PC-9 (cell line): ENCODE data around the gene SNAPC2. TPM values are rescaled to one million over a fixed set of nuclear protein-coding genes. Genes with fewer than 3 reads are reported as not detected.
A peak's percentile ranks its signal among the peaks of the same experiment; 100 is the strongest.

Experiments used
- BruUV-seq: library from RNA; stranded (reverse); fragments of 400-500 nt; replicated peaks from 2 replicates; lab custom pipeline; 2021; lab: Mats Ljungman, UMichigan
- CTCF ChIA-PET: fragments of 300-600 bp; sonication (Branson Sonifier 250); formaldehyde crosslinking; loops from one replicate; lab custom pipeline; 2022; ENCODE audit warnings: antibody characterized with exemption; lab: Charles Lee
- POLR2A ChIA-PET: fragments of 300-600 bp; sonication (Branson Sonifier 250); formaldehyde crosslinking; loops from one replicate; lab custom pipeline; 2022; ENCODE audit warnings: antibody characterized with exemption; ENCODE audit not compliant: unreplicated experiment; lab: Charles Lee
- DNase-seq, 2 experiments: peaks; one replicate each; pipeline versions ENCODE4 v3.0.0 to v3.0.0-alpha.2; 2015 to 2022; ENCODE audit warnings: mixed read lengths in 1 of 2
- H2AFZ ChIP-seq: fragments of 200-600 bp; sonication (generic); 2 replicates; pipeline ENCODE4 v1.8.1; 2017; ENCODE audit warnings: antibody characterized with exemption
- H3F3A ChIP-seq: fragments of 200-600 bp; sonication (generic); 2 replicates; pipeline ENCODE4 v1.8.1; 2017; ENCODE audit warnings: antibody characterized with exemption, mild to moderate bottlenecking, low read depth; ENCODE audit not compliant: insufficient read depth
- H3K27ac ChIP-seq: fragments of 200-600 bp; sonication (generic); 2 replicates; pipeline ENCODE4 v1.6.1; 2016; ENCODE audit warnings: mixed run types
- H3K27me3 ChIP-seq: fragments of 200-600 bp; sonication (generic); 2 replicates; pipeline ENCODE4 v1.6.1; 2016; ENCODE audit warnings: low read depth, mixed run types; ENCODE audit not compliant: insufficient read depth
- H3K36me3 ChIP-seq: fragments of 200-600 bp; sonication (generic); 2 replicates; pipeline ENCODE4 v1.6.1; 2016; ENCODE audit warnings: low read depth, mixed run types
- H3K4me1 ChIP-seq: fragments of 200-600 bp; sonication (generic); replicated peaks from 2 replicates; pipeline ENCODE4 v1.6.1; 2016; ENCODE audit warnings: mixed run types; ENCODE audit not compliant: insufficient read depth
- H3K4me2 ChIP-seq: fragments of 200-600 bp; sonication (generic); 2 replicates; pipeline ENCODE4 v1.6.1; 2017; ENCODE audit warnings: mixed run types
- H3K4me3 ChIP-seq: fragments of 200-600 bp; sonication (generic); 2 replicates; pipeline ENCODE4 v1.6.1; 2016; ENCODE audit warnings: mixed run types
- H3K79me2 ChIP-seq: fragments of 200-600 bp; sonication (generic); 2 replicates; pipeline ENCODE4 v1.6.1; 2017; ENCODE audit warnings: low read depth, mixed run types
- H3K9me2 ChIP-seq: fragments of 200-600 bp; sonication (generic); 2 replicates; pipeline ENCODE4 v1.8.1; 2017; ENCODE audit warnings: mild to moderate bottlenecking; ENCODE audit not compliant: insufficient read depth
- H3K9me3 ChIP-seq: fragments of 200-600 bp; sonication (generic); 2 replicates; pipeline ENCODE4 v1.8.1; 2016; ENCODE audit warnings: low read depth; ENCODE audit not compliant: insufficient read depth
- H4K20me1 ChIP-seq: fragments of 200-600 bp; sonication (generic); 2 replicates; pipeline ENCODE4 v1.8.1; 2017; ENCODE audit not compliant: insufficient read depth
- CTCF ChIP-seq: fragments of 200-600 bp; sonication (generic); conservative IDR thresholded peaks from 2 replicates; pipeline ENCODE4 v1.6.1; 2017; ENCODE audit warnings: mixed run types, antibody characterized with exemption, mild to moderate bottlenecking, moderate library complexity
- EZH2 ChIP-seq: fragments of 200-600 bp; sonication (generic); IDR thresholded peaks from 2 replicates; pipeline ENCODE4 v1.8.0; 2017; ENCODE audit warnings: antibody characterized with exemption, low read depth
- intact Hi-C: fragments of 100-400 bp; cut with micrococcal nuclease; formaldehyde crosslinking; loops from one replicate; pipeline ENCODE4 v1.10.0; 2022; ENCODE audit not compliant: unreplicated experiment
- total RNA-seq: library from RNA; stranded (reverse); gene quantifications from 2 replicates; pipeline ENCODE4 v1.2.3, GENCODE V29; 2021

The SNAPC2 gene
- total RNA-seq, 1 experiment from 2014 or later = 37.5 TPM

- TF ChIP-seq CTCF (no peak), EZH2 (no peak)
- Histone ChIP-seq H2AFZ (peak overlapping the region; percentile 76), H3K27ac (peak overlapping the region; percentile 71)
Observed at GRCh38 chr19:7871437-7872305, 48.5 kb upstream of the SNAPC2 start.

GRCh38 chr19:7872306-7873204, 47.6 kb upstream of the SNAPC2 start:
- H2AFZ ChIP-seq = no peak overlapping the region
- ChIA-PET POLR2A (interaction anchor here (1.0 kb wide), 1 partner anchor 47 kb away, joined by 8 read pairs; the partner anchor contains the start of gene SNAPC2), CTCF (no interaction called here)
- H3K4me2 ChIP-seq = peak overlapping the region; percentile 19; the same call in 1 of the 2 replicates
- no peaks in the 10 kb centered on the region for H3K79me2 ChIP-seq
- peaks cover 40% of the 10 kb centered on the region for H3F3A ChIP-seq
- H3K4me3 ChIP-seq = no peak overlapping the region
- BruUV-seq = no TSS peak
- DNase-seq = no peak
- H3K4me1 ChIP-seq = peaks cover 29% of the 10 kb centered on the region
- no peaks in the 10 kb centered on the region for H4K20me1 ChIP-seq
- no peaks in the 10 kb centered on the region for H3K9me3 ChIP-seq
- H3K27ac ChIP-seq = no peak overlapping the region
- no peaks in the 10 kb centered on the region for H3K9me2 ChIP-seq
- H3K27me3 ChIP-seq = no peaks in the 10 kb centered on the region
- no peaks in the 10 kb centered on the region for H3K36me3 ChIP-seq
- intact Hi-C loops = loop anchor here (2.0 kb wide), 1 partner anchor 42 kb away; the partner anchor contains the start of gene EVI5L
- no peak for TF ChIP-seq EZH2
- no peak for TF ChIP-seq CTCF

More at GRCh38 chr19:7871437-7872305, 48.5 kb upstream of the SNAPC2 start:
- peaks cover 29% of the 10 kb centered on the region for H3K4me1 ChIP-seq
- POLR2A ChIA-PET = interaction anchor here (0.5 to 1.0 kb wide), 3 partner anchors 48 to 411 kb away, joined by 4 to 8 read pairs (median 7); partner anchors contain the start of gene SNAPC2
- BruUV-seq = no TSS peak
- no peaks in the 10 kb centered on the region for H3K9me3 ChIP-seq
- peak; percentile 85 to 99 for DNase-seq
- H3K4me2 ChIP-seq = peak overlapping the region; percentile 84
- peak overlapping the region; percentile 54; the same call in 1 of the 2 replicates for H3K4me3 ChIP-seq
- no peaks in the 10 kb centered on the region for H3K79me2 ChIP-seq
- H4K20me1 ChIP-seq = no peaks in the 10 kb centered on the region
- H3K9me2 ChIP-seq = no peaks in the 10 kb centered on the region
- CTCF ChIA-PET = no interaction called here
- no peaks in the 10 kb centered on the region for H3K27me3 ChIP-seq
- intact Hi-C loops = loop anchor here (2.0 kb wide), 2 partner anchors 41 to 49 kb away; partner anchors contain the start of genes EVI5L and SNAPC2
- H3K36me3 ChIP-seq = no peaks in the 10 kb centered on the region
- peaks cover 37% of the 10 kb centered on the region for H3F3A ChIP-seq
